Effector memory CD8-positive, alpha-beta T cell (primary cell): ENCODE data around the gene SART1.
A peak's percentile ranks its signal among the peaks of the same experiment; 100 is the strongest.
"Not testable (repeated sequence)": the region's sequence is repeated elsewhere in the genome, so short reads cannot be mapped to it uniquely, and the experiment has no call there.

ENCODE experiments used
- ATAC-seq: fragments of 150-1000 bp; cut with Tn5 transposase; replicated peaks from 2 replicates; pipeline ENCODE4 v1.10.0; 2021; ENCODE audit warnings: mild to moderate bottlenecking, moderate library complexity
- DNase-seq, 3 experiments: peaks; one replicate each; pipeline ENCODE4 v3.0.0; 2021
- H3K27ac Mint-ChIP-seq, 2 donors: one replicate each; pipeline ENCODE4 v1.8.0; 2022; ENCODE audit warnings: mild to moderate bottlenecking in 2 of 2, mixed read lengths in 2 of 2, moderate library complexity in 2 of 2
- H3K27me3 Mint-ChIP-seq, 2 donors: one replicate each; pipeline ENCODE4 v1.8.0; 2022; ENCODE audit warnings: mixed read lengths in 2 of 2
- H3K36me3 Mint-ChIP-seq: one replicate; pipeline ENCODE4 v1.8.0; 2022; ENCODE audit warnings: mild to moderate bottlenecking, moderate library complexity, mixed read lengths; ENCODE audit not compliant: insufficient read depth
- H3K4me1 Mint-ChIP-seq, 2 donors: one replicate each; pipeline ENCODE4 v1.8.0; 2022; ENCODE audit warnings: low read depth in 2 of 2, mixed read lengths in 2 of 2
- H3K4me3 Mint-ChIP-seq, 2 donors: one replicate each; pipeline ENCODE4 v1.8.0; 2022; ENCODE audit warnings: mild to moderate bottlenecking in 2 of 2, mixed read lengths in 2 of 2, moderate library complexity in 2 of 2
- H3K9me3 Mint-ChIP-seq, 2 donors: one replicate each; pipeline ENCODE4 v1.8.0; 2022; ENCODE audit warnings: mixed read lengths in 2 of 2

SART1 gene

GRCh38 chr11:66002648-66003225 lies 41.2 kb downstream of the SART1 start:
- ATAC-seq (peak; percentile 72), DNase-seq (no peak)
- Mint-ChIP-seq H3K9me3 (no peaks in the 10 kb centered on the region), H3K36me3 (peaks cover 45% of the 10 kb centered on the region), H3K4me1 (peaks cover 24 to 29% of the 10 kb centered on the region in 2 donors), H3K27ac (peak overlapping the region; percentile 96 to 97), H3K4me3 (peak overlapping the region; percentile 97), H3K27me3 (no peaks in the 10 kb centered on the region)

- peaks cover 40% of the 10 kb centered on the region for H3K36me3 Mint-ChIP-seq
- DNase-seq = no peak
- H3K4me1 Mint-ChIP-seq = peaks cover 23 to 29% of the 10 kb centered on the region in 2 donors
- H3K9me3 Mint-ChIP-seq = no peaks in the 10 kb centered on the region
- H3K27me3 Mint-ChIP-seq = no peaks in the 10 kb centered on the region
- peak overlapping the region; percentile 97 for H3K4me3 Mint-ChIP-seq
- no peak for ATAC-seq
- H3K27ac Mint-ChIP-seq = peak overlapping the region in 1 of 2 donors; percentile 96
Observed at GRCh38 chr11:66003291-66003690, 41.8 kb downstream of the SART1 start.

- peak overlapping the region in 1 of 2 donors; percentile 26 for H3K27ac Mint-ChIP-seq
- no peaks in the 10 kb centered on the region for H3K9me3 Mint-ChIP-seq
- DNase-seq (no peak), ATAC-seq (no peak)
- peaks cover 16 to 28% of the 10 kb centered on the region in 2 donors for H3K4me1 Mint-ChIP-seq
- H3K36me3 Mint-ChIP-seq = peaks cover 31% of the 10 kb centered on the region
- H3K27me3 Mint-ChIP-seq = no peaks in the 10 kb centered on the region
- no peak overlapping the region for H3K4me3 Mint-ChIP-seq
Observed at GRCh38 chr11:66004186-66004585, 42.7 kb downstream of the SART1 start.

- peaks cover 21% of the 10 kb centered on the region for H3K36me3 Mint-ChIP-seq
- H3K27me3 Mint-ChIP-seq = peaks cover 4 to 9% of the 10 kb centered on the region in 2 donors
- ATAC-seq (no peak), DNase-seq (no peak)
- peaks cover 4 to 18% of the 10 kb centered on the region in 2 donors for H3K4me1 Mint-ChIP-seq
- H3K9me3 Mint-ChIP-seq = no peaks in the 10 kb centered on the region
- no peak overlapping the region for H3K4me3 Mint-ChIP-seq
- no peak overlapping the region for H3K27ac Mint-ChIP-seq
Observed at GRCh38 chr11:66006134-66006890, 44.8 kb downstream of the SART1 start.

GRCh38 chr11:66006891-66007176 lies 45.3 kb downstream of the SART1 start:
- no peak overlapping the region for H3K4me3 Mint-ChIP-seq
- no peak overlapping the region for H3K27ac Mint-ChIP-seq
- H3K36me3 Mint-ChIP-seq = peaks cover 20% of the 10 kb centered on the region
- ATAC-seq (no peak), DNase-seq (no peak)
- H3K9me3 Mint-ChIP-seq = no peaks in the 10 kb centered on the region
- peaks cover 4 to 9% of the 10 kb centered on the region in 2 donors for H3K27me3 Mint-ChIP-seq
- H3K4me1 Mint-ChIP-seq = peaks cover 4 to 14% of the 10 kb centered on the region in 2 donors

- no peak for DNase-seq
- Mint-ChIP-seq H3K4me1 (peaks cover 3 to 11% of the 10 kb centered on the region in 2 donors), H3K9me3 (no peaks in the 10 kb centered on the region), H3K27ac (no peak overlapping the region), H3K4me3 (no peak overlapping the region), H3K27me3 (peaks cover 4 to 12% of the 10 kb centered on the region in 2 donors), H3K36me3 (peaks cover 16% of the 10 kb centered on the region)
- ATAC-seq = no peak
Observed at GRCh38 chr11:66007201-66007634, 45.7 kb downstream of the SART1 start.

- no peak overlapping the region for H3K27ac Mint-ChIP-seq
- H3K9me3 Mint-ChIP-seq = no peaks in the 10 kb centered on the region
- peaks cover 13% of the 10 kb centered on the region for H3K36me3 Mint-ChIP-seq
- DNase-seq (no peak), ATAC-seq (no peak)
- no peak overlapping the region for H3K4me3 Mint-ChIP-seq
- H3K27me3 Mint-ChIP-seq = peaks cover 4 to 21% of the 10 kb centered on the region in 2 donors
- H3K4me1 Mint-ChIP-seq = peaks cover 0 to 5% of the 10 kb centered on the region in 2 donors
Observed at GRCh38 chr11:66008095-66008467, 46.5 kb downstream of the SART1 start.

GRCh38 chr11:66008468-66009101 lies 47.1 kb downstream of the SART1 start:
- peaks cover 11% of the 10 kb centered on the region for H3K36me3 Mint-ChIP-seq
- H3K27ac Mint-ChIP-seq = no peak overlapping the region
- H3K4me3 Mint-ChIP-seq = no peak overlapping the region
- peaks cover 4 to 25% of the 10 kb centered on the region in 2 donors for H3K27me3 Mint-ChIP-seq
- DNase-seq (no peak), ATAC-seq (no peak)
- H3K4me1 Mint-ChIP-seq = peaks cover 0 to 2% of the 10 kb centered on the region in 2 donors
- H3K9me3 Mint-ChIP-seq = no peaks in the 10 kb centered on the region

- ATAC-seq, H3K9me3 Mint-ChIP-seq, DNase-seq, H3K4me3 Mint-ChIP-seq, H3K27ac Mint-ChIP-seq, H3K4me1 Mint-ChIP-seq, H3K36me3 Mint-ChIP-seq: not testable (repeated sequence)
- peaks cover 10 to 29% of the 10 kb centered on the region in 2 donors for H3K27me3 Mint-ChIP-seq
Observed at GRCh38 chr11:66010036-66010435, 48.5 kb downstream of the SART1 start.

- no peak overlapping the region for H3K4me3 Mint-ChIP-seq
- peaks cover 10 to 31% of the 10 kb centered on the region in 2 donors for H3K27me3 Mint-ChIP-seq
- no peak for ATAC-seq
- no peaks in the 10 kb centered on the region for H3K36me3 Mint-ChIP-seq
- H3K4me1 Mint-ChIP-seq = peaks cover 0 to 2% of the 10 kb centered on the region in 2 donors
- no peak for DNase-seq
- H3K27ac Mint-ChIP-seq = no peak overlapping the region
- no peaks in the 10 kb centered on the region for H3K9me3 Mint-ChIP-seq
Observed at GRCh38 chr11:66011239-66011784, 49.8 kb downstream of the SART1 start.

GRCh38 chr11:66011785-66012303 lies 50.3 kb downstream of the SART1 start, which contains the start of gene CST6:
Gene CST6 (plus strand): TSS chr11:66012008. CDS start chr11:66012045, 37 bp downstream.
- no peak within 1 kb of the TSS for H3K27ac Mint-ChIP-seq
- peak; percentile 29 for ATAC-seq
- no peaks in the 10 kb centered on the region for H3K9me3 Mint-ChIP-seq
- H3K4me3 Mint-ChIP-seq = no peak within 1 kb of the TSS
- no peak for DNase-seq
- no peaks in the 10 kb centered on the region for H3K36me3 Mint-ChIP-seq
- peaks cover 0 to 2% of the 10 kb centered on the region in 2 donors for H3K4me1 Mint-ChIP-seq
- H3K27me3 Mint-ChIP-seq = peaks cover 10 to 31% of the 10 kb centered on the region in 2 donors

GRCh38 chr11:66012371-66012945 lies 50.9 kb downstream of the SART1 start:
- no peak overlapping the region for H3K4me3 Mint-ChIP-seq

More at GRCh38 chr11:66012371-66012945, 50.9 kb downstream of the SART1 start:
- no peaks in the 10 kb centered on the region for H3K9me3 Mint-ChIP-seq
- ATAC-seq (no peak), DNase-seq (no peak)
- peaks cover 10 to 31% of the 10 kb centered on the region in 2 donors for H3K27me3 Mint-ChIP-seq
- no peaks in the 10 kb centered on the region for H3K36me3 Mint-ChIP-seq
- H3K27ac Mint-ChIP-seq = no peak overlapping the region
- peaks cover 0 to 2% of the 10 kb centered on the region in 2 donors for H3K4me1 Mint-ChIP-seq
